OCI-LY3 (cell line): Measurements from ENCODE around the gene PEX10.
A peak's percentile ranks its signal among the peaks of the same experiment; 100 is the strongest.
"Not testable (repeated sequence)": the region's sequence is repeated elsewhere in the genome, so short reads cannot be mapped to it uniquely, and the experiment has no call there.

Experiments
- H2AFZ ChIP-seq: fragments of 200-600, 300-600 bp; shearing (Covaris generic); 2 replicates; pipeline ENCODE4 v1.6.0; 2014; ENCODE audit warnings: antibody characterized with exemption, low read depth, low read length
- H3K27ac ChIP-seq: fragments of 200-600, 300-600 bp; sonication (generic); 2 replicates; pipeline ENCODE4 v1.5.1; 2014; ENCODE audit warnings: mild to moderate bottlenecking, low read length, moderate library complexity, mixed read lengths
- H3K27me3 ChIP-seq: fragments of 200-600, 300-600 bp; sonication (generic); 2 replicates; pipeline ENCODE4 v1.6.1; 2014; ENCODE audit warnings: low read depth, low read length, mixed read lengths
- H3K36me3 ChIP-seq: fragments of 200-600, 300-600 bp; sonication (generic); replicated peaks from 2 replicates; pipeline ENCODE3; 2014; ENCODE audit warnings: low read depth, low read length, mixed read lengths
- H3K4me1 ChIP-seq: fragments of 300-600, 200-600 bp; sonication (generic); 2 replicates; pipeline ENCODE4 v1.6.1; 2014; ENCODE audit warnings: low read length, mixed read lengths
- H3K4me2 ChIP-seq: fragments of 200-600, 300-600 bp; sonication (generic); 2 replicates; pipeline ENCODE4 v1.6.1; 2014; ENCODE audit warnings: low read length, mixed read lengths
- H3K4me3 ChIP-seq: fragments of 300-600, 200-600 bp; sonication (generic); 2 replicates; pipeline ENCODE4 v1.5.1; 2014; ENCODE audit warnings: antibody characterized with exemption, mild to moderate bottlenecking, low read length, moderate library complexity
- H3K79me2 ChIP-seq: fragments of 300-600, 200-600 bp; shearing (Covaris generic); 2 replicates; pipeline ENCODE4 v1.6.1; 2014; ENCODE audit warnings: mild to moderate bottlenecking, low read length, mixed read lengths
- H3K9ac ChIP-seq: fragments of 300-600, 200-600 bp; shearing (Covaris generic); 2 replicates; pipeline ENCODE4 v1.6.0; 2014; ENCODE audit warnings: mild to moderate bottlenecking, low read length, moderate library complexity
- H3K9me3 ChIP-seq: fragments of 200-600, 300-600 bp; shearing (Covaris generic); 2 replicates; pipeline ENCODE4 v1.6.1; 2014; ENCODE audit warnings: low read length, mixed read lengths; ENCODE audit not compliant: insufficient read depth
- H4K20me1 ChIP-seq: fragments of 200-600, 300-600 bp; sonication (generic); 2 replicates; pipeline ENCODE4 v1.6.1; 2016; ENCODE audit warnings: low read length, mixed read lengths; ENCODE audit not compliant: insufficient read depth
- EZH2phosphoT487 ChIP-seq: fragments of 200-600 bp; shearing (Covaris generic); IDR thresholded peaks from 2 replicates; pipeline ENCODE4 v1.6.1; 2018; ENCODE audit warnings: antibody characterized with exemption, mixed run types, low read depth
- TF ChIP-seq, protein P1 (sequence below): fragments of 200-600, 300-600 bp; sonication (generic); IDR thresholded peaks from 2 replicates; pipeline ENCODE4 v1.5.1; 2014; ENCODE audit warnings: antibody characterized with exemption, low read length, low read depth

PEX10 gene

DNA sequence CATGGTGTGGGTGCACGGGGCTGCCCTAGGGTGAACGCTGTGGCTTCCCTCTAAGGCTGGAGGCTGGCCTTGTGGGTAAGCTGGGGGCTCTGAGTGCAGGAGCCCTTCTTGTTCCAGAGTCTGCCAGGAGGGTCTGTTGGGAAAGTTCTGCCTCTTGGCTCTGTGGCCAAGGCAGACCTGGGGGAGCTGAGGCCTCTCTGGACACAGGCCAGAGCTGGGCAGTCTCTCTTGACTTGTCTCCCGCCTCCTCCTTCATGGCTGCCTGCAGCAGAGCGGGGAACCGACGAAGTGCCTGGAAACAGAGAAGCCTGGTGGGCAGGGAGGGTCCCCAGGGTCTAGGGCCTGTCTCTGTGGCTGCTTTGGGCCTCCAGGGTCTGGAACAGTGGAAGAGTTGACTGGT, 30.3 kb upstream of the PEX10 start:
- Histone ChIP-seq H3K79me2 (no peaks in the 10 kb centered on the region), H3K4me2 (no peak overlapping the region), H3K36me3 (no peaks in the 10 kb centered on the region), H3K4me1 (peaks cover 15% of the 10 kb centered on the region), H4K20me1 (no peaks in the 10 kb centered on the region), H3K27ac (no peak overlapping the region), H3K4me3 (no peak overlapping the region), H3K9ac (no peak overlapping the region), H3K9me3 (no peaks in the 10 kb centered on the region), H3K27me3 (no peaks in the 10 kb centered on the region), H2AFZ (no peak overlapping the region)
- TF ChIP-seq, protein P1, sequence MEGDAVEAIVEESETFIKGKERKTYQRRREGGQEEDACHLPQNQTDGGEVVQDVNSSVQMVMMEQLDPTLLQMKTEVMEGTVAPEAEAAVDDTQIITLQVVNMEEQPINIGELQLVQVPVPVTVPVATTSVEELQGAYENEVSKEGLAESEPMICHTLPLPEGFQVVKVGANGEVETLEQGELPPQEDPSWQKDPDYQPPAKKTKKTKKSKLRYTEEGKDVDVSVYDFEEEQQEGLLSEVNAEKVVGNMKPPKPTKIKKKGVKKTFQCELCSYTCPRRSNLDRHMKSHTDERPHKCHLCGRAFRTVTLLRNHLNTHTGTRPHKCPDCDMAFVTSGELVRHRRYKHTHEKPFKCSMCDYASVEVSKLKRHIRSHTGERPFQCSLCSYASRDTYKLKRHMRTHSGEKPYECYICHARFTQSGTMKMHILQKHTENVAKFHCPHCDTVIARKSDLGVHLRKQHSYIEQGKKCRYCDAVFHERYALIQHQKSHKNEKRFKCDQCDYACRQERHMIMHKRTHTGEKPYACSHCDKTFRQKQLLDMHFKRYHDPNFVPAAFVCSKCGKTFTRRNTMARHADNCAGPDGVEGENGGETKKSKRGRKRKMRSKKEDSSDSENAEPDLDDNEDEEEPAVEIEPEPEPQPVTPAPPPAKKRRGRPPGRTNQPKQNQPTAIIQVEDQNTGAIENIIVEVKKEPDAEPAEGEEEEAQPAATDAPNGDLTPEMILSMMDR, result no peak
- no peak for TF ChIP-seq EZH2phosphoT487

DNA sequence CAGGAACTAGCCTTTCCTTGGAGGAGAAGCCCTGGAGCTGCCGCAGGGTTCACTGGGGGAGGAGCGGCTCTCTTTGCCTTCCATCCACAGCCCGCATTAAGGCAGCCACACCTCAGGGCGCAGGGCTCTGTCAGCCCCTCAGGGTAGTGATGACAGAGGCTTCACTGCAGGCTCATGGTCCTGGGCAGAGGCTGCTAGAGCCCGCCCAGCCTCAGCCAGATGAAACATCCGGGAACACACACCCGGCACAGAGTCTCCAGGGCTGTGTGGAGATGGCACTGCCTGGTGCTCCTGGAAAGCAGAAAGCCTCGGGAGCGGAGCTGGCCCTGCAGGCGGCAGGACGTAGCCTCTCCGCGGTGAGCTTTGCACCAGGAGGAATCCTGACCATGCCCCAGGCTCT, 29.4 kb upstream of the PEX10 start:
- Histone ChIP-seq H4K20me1 (no peaks in the 10 kb centered on the region), H3K9ac (no peak overlapping the region), H3K27ac (no peak overlapping the region), H2AFZ (no peak overlapping the region), H3K4me2 (no peak overlapping the region), H3K4me3 (no peak overlapping the region), H3K79me2 (no peaks in the 10 kb centered on the region), H3K36me3 (no peaks in the 10 kb centered on the region), H3K9me3 (no peaks in the 10 kb centered on the region), H3K27me3 (no peaks in the 10 kb centered on the region), H3K4me1 (peaks cover 15% of the 10 kb centered on the region)
- TF ChIP-seq EZH2phosphoT487, result no peak
- TF ChIP-seq, protein P1, result no peak

DNA sequence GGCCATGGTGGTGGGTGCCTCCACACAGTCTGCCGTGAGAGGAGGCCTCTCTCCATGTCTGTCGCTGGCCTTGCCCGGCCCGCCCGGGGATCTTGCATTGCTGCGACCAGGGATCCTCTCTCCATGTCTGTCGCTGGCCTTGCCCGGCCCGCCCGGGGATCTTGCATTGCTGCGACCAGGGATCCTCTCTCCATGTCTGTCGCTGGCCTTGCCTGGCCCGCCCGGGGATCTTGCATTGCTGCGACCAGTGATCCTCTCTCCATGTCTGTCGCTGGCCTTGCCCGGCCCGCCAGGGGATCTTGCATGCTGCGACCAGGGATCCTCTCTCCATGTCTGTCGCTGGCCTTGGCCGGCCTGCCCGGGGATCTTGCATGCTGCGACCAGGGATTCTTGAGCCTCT, 28.0 kb upstream of the PEX10 start:
- H4K20me1 ChIP-seq, H3K79me2 ChIP-seq, H3K36me3 ChIP-seq, H2AFZ ChIP-seq, H3K27me3 ChIP-seq, H3K9me3 ChIP-seq, H3K27ac ChIP-seq, H3K9ac ChIP-seq, H3K4me3 ChIP-seq, H3K4me2 ChIP-seq: not testable (repeated sequence)
- H3K4me1 ChIP-seq, result peaks cover 15% of the 10 kb centered on the region

DNA sequence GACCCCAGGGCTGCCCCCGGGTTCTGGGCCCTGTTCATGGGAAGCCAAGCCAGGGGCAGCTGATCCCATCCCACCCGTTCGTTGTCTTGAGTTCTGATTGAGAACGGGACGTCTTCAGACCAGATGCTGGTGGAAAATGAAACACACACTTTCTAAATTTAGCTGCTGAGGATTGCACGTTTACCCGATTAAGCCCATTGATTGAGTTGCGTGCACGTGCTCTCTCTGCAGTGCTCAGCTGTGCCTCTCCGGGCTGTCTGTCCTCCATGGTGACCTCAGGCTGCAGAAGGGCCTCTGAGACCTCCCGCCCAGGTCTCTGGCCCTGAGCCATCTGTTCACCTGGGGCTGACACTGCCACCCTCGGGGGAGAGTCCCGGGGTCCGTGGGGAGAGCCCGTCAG, 27.0 kb upstream of the PEX10 start:
- TF ChIP-seq, protein P1, result no peak
- no peak for TF ChIP-seq EZH2phosphoT487
- no peak overlapping the region for H3K27ac ChIP-seq
- peaks cover 15% of the 10 kb centered on the region for H3K4me1 ChIP-seq
- H3K27me3 ChIP-seq, result no peaks in the 10 kb centered on the region
- no peaks in the 10 kb centered on the region for H3K79me2 ChIP-seq
- no peaks in the 10 kb centered on the region for H3K36me3 ChIP-seq
- H2AFZ ChIP-seq, result no peak overlapping the region
- no peaks in the 10 kb centered on the region for H4K20me1 ChIP-seq
- H3K9me3 ChIP-seq, result no peaks in the 10 kb centered on the region
- H3K4me2 ChIP-seq, result peak overlapping the region; percentile 54
- H3K4me3 ChIP-seq, result no peak overlapping the region
- H3K9ac ChIP-seq, result no peak overlapping the region

GRCh38 chr1:2438641-2439040, 26.3 kb upstream of the PEX10 start:
- H3K79me2 ChIP-seq, result no peaks in the 10 kb centered on the region
- no peak overlapping the region for H3K4me3 ChIP-seq
- TF ChIP-seq, protein P1, result no peak
- no peak for TF ChIP-seq EZH2phosphoT487
- H2AFZ ChIP-seq, result no peak overlapping the region
- H3K4me2 ChIP-seq, result no peak overlapping the region
- H3K27me3 ChIP-seq, result no peaks in the 10 kb centered on the region
- H4K20me1 ChIP-seq, result no peaks in the 10 kb centered on the region
- H3K27ac ChIP-seq, result no peak overlapping the region
- peaks cover 15% of the 10 kb centered on the region for H3K4me1 ChIP-seq
- no peak overlapping the region for H3K9ac ChIP-seq
- no peaks in the 10 kb centered on the region for H3K9me3 ChIP-seq
- no peaks in the 10 kb centered on the region for H3K36me3 ChIP-seq
